Prostate gland (tissue), 2 donors: ENCODE results near the gene REV3L.

ENCODE experiments used
- POLR2A ChIP-seq: fragments of 450-650 bp; IDR thresholded peaks from one replicate; pipeline ENCODE4 v1.6.1; 2016; ENCODE audit warnings: antibody characterized with exemption, mild to moderate bottlenecking
- POLR2AphosphoS5 ChIP-seq: sonication (generic); formaldehyde crosslinking; IDR thresholded peaks from one replicate; pipeline ENCODE4 v1.6.1; 2017; ENCODE audit warnings: antibody characterized with exemption
- TF ChIP-seq, protein P1 (sequence below), 4 experiments: fragments of 200-600 bp in 2 of 4; fragments of 450-650 bp in 2 of 4; sonication (generic) in 2 of 4; IDR thresholded peaks; 1 replicate in 3 of 4; 2 replicates in 1 of 4; pipeline ENCODE4 v1.5.1; 2016 to 2019; ENCODE audit warnings: antibody characterized with exemption in 4 of 4, mild to moderate bottlenecking in 2 of 4, moderate library complexity in 2 of 4

DNA sequence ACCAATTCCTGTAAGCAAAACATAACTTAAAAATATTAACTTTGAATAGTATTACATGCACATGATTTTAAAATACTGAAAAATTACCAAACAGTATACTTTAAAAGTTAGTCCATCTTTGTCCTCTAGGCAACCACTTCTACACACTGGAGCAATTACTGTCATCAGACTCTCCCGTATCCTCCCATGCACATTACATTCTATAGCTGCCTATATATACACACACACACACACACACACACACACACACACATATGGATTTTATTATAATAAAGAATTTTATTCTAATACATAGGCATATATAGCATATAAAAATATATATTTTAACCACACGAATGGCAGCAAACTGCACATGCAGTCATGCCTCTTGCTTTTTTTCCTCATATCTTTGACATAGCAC, 8.2 kb downstream of the REV3L start:
- TF ChIP-seq, protein P1, sequence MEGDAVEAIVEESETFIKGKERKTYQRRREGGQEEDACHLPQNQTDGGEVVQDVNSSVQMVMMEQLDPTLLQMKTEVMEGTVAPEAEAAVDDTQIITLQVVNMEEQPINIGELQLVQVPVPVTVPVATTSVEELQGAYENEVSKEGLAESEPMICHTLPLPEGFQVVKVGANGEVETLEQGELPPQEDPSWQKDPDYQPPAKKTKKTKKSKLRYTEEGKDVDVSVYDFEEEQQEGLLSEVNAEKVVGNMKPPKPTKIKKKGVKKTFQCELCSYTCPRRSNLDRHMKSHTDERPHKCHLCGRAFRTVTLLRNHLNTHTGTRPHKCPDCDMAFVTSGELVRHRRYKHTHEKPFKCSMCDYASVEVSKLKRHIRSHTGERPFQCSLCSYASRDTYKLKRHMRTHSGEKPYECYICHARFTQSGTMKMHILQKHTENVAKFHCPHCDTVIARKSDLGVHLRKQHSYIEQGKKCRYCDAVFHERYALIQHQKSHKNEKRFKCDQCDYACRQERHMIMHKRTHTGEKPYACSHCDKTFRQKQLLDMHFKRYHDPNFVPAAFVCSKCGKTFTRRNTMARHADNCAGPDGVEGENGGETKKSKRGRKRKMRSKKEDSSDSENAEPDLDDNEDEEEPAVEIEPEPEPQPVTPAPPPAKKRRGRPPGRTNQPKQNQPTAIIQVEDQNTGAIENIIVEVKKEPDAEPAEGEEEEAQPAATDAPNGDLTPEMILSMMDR (IDR thresholded peaks at IDR 0.05), result no peak
- TF ChIP-seq POLR2A (no peak), POLR2AphosphoS5 (no peak)
